Neural cell (in vitro differentiated cells): ENCODE data around the gene LAIR2. TPM values are rescaled to one million over a fixed set of nuclear protein-coding genes. Genes with fewer than 3 reads are reported as not detected.

Source experiments
- H2AFZ ChIP-seq: fragments of 200-600, 300-800 bp; sonication (generic), shearing (Covaris generic); 2 replicates; pipeline ENCODE4 v1.6.0; 2014; ENCODE audit warnings: low read depth, mild to moderate bottlenecking, antibody characterized with exemption, low read length, moderate library complexity
- H3F3A ChIP-seq: fragments of 200-600 bp; shearing (Covaris generic); 2 replicates; pipeline ENCODE4 v1.6.1; 2016; ENCODE audit warnings: mild to moderate bottlenecking, moderate library complexity, mixed read lengths, antibody characterized with exemption, low read length; ENCODE audit not compliant: insufficient read depth, poor library complexity, severe bottlenecking
- H3K27ac ChIP-seq: fragments of 200-600, 300-800 bp; sonication (generic), shearing (Covaris generic); 2 replicates; pipeline ENCODE4 v1.5.1; 2014; ENCODE audit warnings: mild to moderate bottlenecking, low read length, moderate library complexity
- H3K27me3 ChIP-seq: fragments of 300-800, 200-600 bp; sonication (generic), shearing (Covaris generic); 2 replicates; pipeline ENCODE4 v1.6.0; 2014; ENCODE audit warnings: mild to moderate bottlenecking, low read depth, low read length, moderate library complexity; ENCODE audit not compliant: insufficient read depth
- H3K36me3 ChIP-seq: fragments of 300-800, 200-600 bp; sonication (generic), shearing (Covaris generic); 2 replicates; pipeline ENCODE4 v1.5.1; 2014; ENCODE audit warnings: mild to moderate bottlenecking, antibody characterized with exemption, low read length, moderate library complexity; ENCODE audit not compliant: insufficient read depth
- H3K4me2 ChIP-seq: fragments of 300-800, 200-600 bp; sonication (generic), shearing (Covaris generic); 2 replicates; pipeline ENCODE4 v1.6.0; 2014; ENCODE audit warnings: mild to moderate bottlenecking, low read length
- H3K4me3 ChIP-seq: fragments of 300-800, 200-600 bp; sonication (generic), shearing (Covaris generic); 2 replicates; pipeline ENCODE4 v1.5.1; 2014; ENCODE audit warnings: mild to moderate bottlenecking, low read length, moderate library complexity
- H3K79me2 ChIP-seq: fragments of 200-600 bp; shearing (Covaris generic); replicated peaks from 2 replicates; pipeline ENCODE4 v1.6.0; 2014; ENCODE audit warnings: mild to moderate bottlenecking, low read length, moderate library complexity; ENCODE audit not compliant: insufficient read depth
- H3K9ac ChIP-seq: fragments of 300-800, 200-600 bp; sonication (generic), shearing (Covaris generic); 2 replicates; pipeline ENCODE4 v1.6.1; 2016; ENCODE audit warnings: mild to moderate bottlenecking, low read length, mixed read lengths
- H3K9me2 ChIP-seq: fragments of 200-600 bp; shearing (Covaris generic); 2 replicates; pipeline ENCODE4 v1.6.1; 2016; ENCODE audit warnings: mild to moderate bottlenecking, low read length, mixed read lengths; ENCODE audit not compliant: insufficient read depth
- H3K9me3 ChIP-seq: fragments of 200-600, 300-800 bp; sonication (generic), shearing (Covaris generic); 2 replicates; pipeline ENCODE4 v1.6.1; 2016; ENCODE audit warnings: mild to moderate bottlenecking, mixed run types, low read length, moderate library complexity, mixed read lengths
- H4K20me1 ChIP-seq: fragments of 200-600 bp; shearing (Covaris generic); 2 replicates; pipeline ENCODE4 v1.6.1; 2016; ENCODE audit warnings: mild to moderate bottlenecking, mixed run types; ENCODE audit not compliant: insufficient read depth
- CTCF ChIP-seq: fragments of 450-650 bp; IDR thresholded peaks from 2 replicates; pipeline ENCODE4 v1.5.1; 2014; ENCODE audit warnings: antibody characterized with exemption, mild to moderate bottlenecking, moderate library complexity; ENCODE audit not compliant: poor library complexity, severe bottlenecking
- EP300 ChIP-seq: fragments of 450-650 bp; conservative IDR thresholded peaks from 2 replicates; pipeline ENCODE4 v1.6.1; 2014; ENCODE audit warnings: antibody characterized with exemption, mild to moderate bottlenecking, moderate library complexity; ENCODE audit not compliant: poor library complexity, severe bottlenecking
- EZH2 ChIP-seq: fragments of 200-600, 300-800 bp; shearing (Covaris generic), sonication (generic); IDR thresholded peaks from 2 replicates; pipeline ENCODE4 v1.6.1; 2014; ENCODE audit warnings: antibody characterized with exemption, low read length, borderline replicate concordance, mild to moderate bottlenecking; ENCODE audit not compliant: insufficient read depth, poor library complexity, severe bottlenecking
- MXI1 ChIP-seq: fragments of 450-650 bp; conservative IDR thresholded peaks from 2 replicates; pipeline ENCODE4 v1.6.1; 2014; ENCODE audit warnings: antibody characterized with exemption, mild to moderate bottlenecking; ENCODE audit not compliant: poor library complexity, severe bottlenecking
- POLR2AphosphoS5 ChIP-seq: IDR thresholded peaks from 2 replicates; pipeline ENCODE4 v1.6.1; 2012
- RAD21 ChIP-seq: fragments of 450-650 bp; conservative IDR thresholded peaks from 2 replicates; pipeline ENCODE4 v1.6.1; 2014; ENCODE audit warnings: antibody characterized with exemption, mild to moderate bottlenecking, moderate library complexity
- REST ChIP-seq: IDR thresholded peaks from 2 replicates; pipeline ENCODE4 v1.6.1; 2012; ENCODE audit warnings: borderline replicate concordance
- SMC3 ChIP-seq: fragments of 450-650 bp; conservative IDR thresholded peaks from 2 replicates; pipeline ENCODE4 v1.6.1; 2014; ENCODE audit warnings: antibody characterized with exemption, mild to moderate bottlenecking, moderate library complexity; ENCODE audit not compliant: poor library complexity
- TAF1 ChIP-seq: IDR thresholded peaks from 2 replicates; pipeline ENCODE4 v1.6.1; 2012; ENCODE audit warnings: low read depth
- polyA plus RNA-seq: library from polyadenylated mRNA; depleted of rRNA; stranded (reverse); fragments of >200 nt; gene quantifications from 2 replicates; pipeline ENCODE4 v1.2.3, GENCODE V29; 2014

LAIR2 gene
- polyA plus RNA-seq, 1 donor from 2014 or later, result not detected

- Histone ChIP-seq H3K36me3 (no peaks in the 10 kb centered on the region), H3K27ac (no peak overlapping the region), H3F3A (no peaks in the 10 kb centered on the region), H3K9me2 (no peaks in the 10 kb centered on the region), H3K9me3 (no peaks in the 10 kb centered on the region), H3K9ac (no peak overlapping the region), H3K4me2 (no peak overlapping the region), H4K20me1 (no peaks in the 10 kb centered on the region), H3K4me3 (no peak overlapping the region), H2AFZ (no peak overlapping the region), H3K79me2 (no peaks in the 10 kb centered on the region), H3K27me3 (peaks cover 17% of the 10 kb centered on the region)
- TF ChIP-seq REST (no peak), TAF1 (no peak), RAD21 (no peak), MXI1 (no peak), SMC3 (no peak), POLR2AphosphoS5 (no peak), EZH2 (no peak), EP300 (no peak), CTCF (no peak)
Observed at GRCh38 chr19:54473892-54474372, 28.7 kb upstream of the LAIR2 start.

GRCh38 chr19:54475706-54476105, 26.9 kb upstream of the LAIR2 start:
- TF ChIP-seq TAF1 (no peak), MXI1 (no peak), EP300 (no peak), EZH2 (no peak), REST (no peak), POLR2AphosphoS5 (no peak), RAD21 (no peak), CTCF (no peak)
- Histone ChIP-seq H3K9me3 (no peaks in the 10 kb centered on the region), H3K4me3 (no peak overlapping the region), H3K4me2 (no peak overlapping the region), H2AFZ (no peak overlapping the region), H3K79me2 (no peaks in the 10 kb centered on the region), H3K36me3 (no peaks in the 10 kb centered on the region), H4K20me1 (no peaks in the 10 kb centered on the region), H3K27me3 (peaks cover 6% of the 10 kb centered on the region), H3K9ac (no peak overlapping the region), H3K27ac (no peak overlapping the region), H3F3A (no peaks in the 10 kb centered on the region), H3K9me2 (no peaks in the 10 kb centered on the region)
